GM12801 (cell line): Measurements from ENCODE around the gene PODNL1.

Experiments
- TF ChIP-seq, protein P1 (sequence below): IDR thresholded peaks from one replicate; pipeline ENCODE4 v1.5.1; 2011; ENCODE audit warnings: control low read depth; ENCODE audit not compliant: insufficient read length; ENCODE audit errors: extremely low read depth

PODNL1 gene

DNA sequence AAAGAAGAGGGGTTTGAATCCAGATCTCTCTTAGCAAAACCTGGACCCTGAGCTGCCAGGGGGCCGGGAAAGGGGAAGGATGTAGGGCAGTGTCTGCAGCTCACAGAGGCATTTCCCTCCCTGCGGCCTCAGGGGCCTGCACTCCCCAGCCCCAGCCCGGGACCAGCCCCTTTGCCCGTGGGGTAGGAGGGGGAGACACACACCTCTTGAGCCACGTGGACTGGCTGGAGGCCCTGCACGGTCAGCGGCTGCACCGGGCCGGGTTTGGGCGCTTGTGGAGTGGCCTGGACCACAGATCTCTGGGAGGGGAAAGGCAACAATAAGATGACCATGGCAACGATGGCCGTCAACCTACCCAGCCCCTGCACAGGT is 41.0 kb upstream of the PODNL1 start:
- TF ChIP-seq, protein P1, sequence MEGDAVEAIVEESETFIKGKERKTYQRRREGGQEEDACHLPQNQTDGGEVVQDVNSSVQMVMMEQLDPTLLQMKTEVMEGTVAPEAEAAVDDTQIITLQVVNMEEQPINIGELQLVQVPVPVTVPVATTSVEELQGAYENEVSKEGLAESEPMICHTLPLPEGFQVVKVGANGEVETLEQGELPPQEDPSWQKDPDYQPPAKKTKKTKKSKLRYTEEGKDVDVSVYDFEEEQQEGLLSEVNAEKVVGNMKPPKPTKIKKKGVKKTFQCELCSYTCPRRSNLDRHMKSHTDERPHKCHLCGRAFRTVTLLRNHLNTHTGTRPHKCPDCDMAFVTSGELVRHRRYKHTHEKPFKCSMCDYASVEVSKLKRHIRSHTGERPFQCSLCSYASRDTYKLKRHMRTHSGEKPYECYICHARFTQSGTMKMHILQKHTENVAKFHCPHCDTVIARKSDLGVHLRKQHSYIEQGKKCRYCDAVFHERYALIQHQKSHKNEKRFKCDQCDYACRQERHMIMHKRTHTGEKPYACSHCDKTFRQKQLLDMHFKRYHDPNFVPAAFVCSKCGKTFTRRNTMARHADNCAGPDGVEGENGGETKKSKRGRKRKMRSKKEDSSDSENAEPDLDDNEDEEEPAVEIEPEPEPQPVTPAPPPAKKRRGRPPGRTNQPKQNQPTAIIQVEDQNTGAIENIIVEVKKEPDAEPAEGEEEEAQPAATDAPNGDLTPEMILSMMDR = no peak

DNA sequence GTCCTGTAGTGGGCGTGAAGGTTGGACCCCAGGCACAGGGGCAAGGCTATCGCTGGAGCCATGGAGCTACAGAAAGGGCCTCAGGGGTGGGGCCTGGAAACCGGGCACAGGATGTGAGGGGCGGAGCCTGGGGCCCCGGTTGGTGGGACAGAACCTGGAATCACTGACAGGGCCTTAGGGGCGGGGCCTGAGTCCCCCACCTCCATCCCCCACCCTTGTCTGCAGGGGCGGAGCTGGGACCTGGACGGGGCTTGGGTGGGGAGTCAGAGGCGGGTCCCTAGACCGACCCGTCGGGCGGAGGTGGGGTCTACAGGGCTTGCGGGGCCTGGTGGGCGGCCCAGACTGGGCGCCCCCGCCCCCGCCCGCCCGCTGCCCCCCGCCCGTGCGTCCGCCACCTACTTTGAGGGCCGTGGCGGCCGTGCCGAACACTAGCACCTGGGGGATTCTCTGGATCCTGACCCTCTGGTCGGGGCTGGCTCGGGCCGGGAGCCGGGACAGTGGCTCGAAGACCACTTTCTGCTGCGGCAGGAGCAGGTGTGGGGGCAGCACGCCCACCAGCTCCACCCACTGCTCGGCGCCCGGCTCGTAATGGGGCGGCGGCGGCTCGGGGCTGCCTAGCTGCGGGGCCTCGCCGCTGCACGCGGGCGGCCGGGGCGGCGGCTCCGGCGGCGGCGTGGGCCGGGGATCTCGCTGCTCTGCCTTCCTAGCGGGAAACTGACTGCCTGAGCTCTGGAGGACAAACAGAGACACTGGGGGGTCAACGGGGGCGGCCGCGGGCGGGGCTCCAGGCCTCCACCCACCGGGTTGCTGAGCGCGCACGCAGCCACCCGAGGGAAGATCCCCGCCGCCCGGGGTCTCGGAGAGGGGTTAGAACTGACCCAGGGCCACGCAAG is 40.4 kb upstream of the PODNL1 start:
- TF ChIP-seq, protein P1 = no peak

DNA sequence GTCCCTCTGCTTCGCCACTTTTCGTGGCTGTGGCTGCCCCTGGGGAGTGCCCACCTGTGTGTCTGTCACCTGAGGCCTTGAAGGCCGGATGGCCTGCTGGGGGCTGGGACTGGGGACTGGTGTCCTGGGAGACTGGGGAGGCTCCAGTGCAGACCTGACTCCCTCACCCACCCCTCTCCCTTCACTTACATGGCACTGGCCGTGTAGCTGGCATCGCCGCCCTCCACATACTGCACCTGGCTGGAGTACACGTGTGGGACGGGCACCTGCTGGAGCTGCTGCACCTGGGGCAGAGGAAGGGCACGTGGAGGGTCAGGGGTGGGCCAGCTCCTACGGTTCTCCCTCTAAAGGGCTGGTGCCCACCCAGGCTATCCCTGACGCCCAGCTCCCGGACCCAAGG is 39.6 kb upstream of the PODNL1 start:
- TF ChIP-seq, protein P1 = no peak

DNA sequence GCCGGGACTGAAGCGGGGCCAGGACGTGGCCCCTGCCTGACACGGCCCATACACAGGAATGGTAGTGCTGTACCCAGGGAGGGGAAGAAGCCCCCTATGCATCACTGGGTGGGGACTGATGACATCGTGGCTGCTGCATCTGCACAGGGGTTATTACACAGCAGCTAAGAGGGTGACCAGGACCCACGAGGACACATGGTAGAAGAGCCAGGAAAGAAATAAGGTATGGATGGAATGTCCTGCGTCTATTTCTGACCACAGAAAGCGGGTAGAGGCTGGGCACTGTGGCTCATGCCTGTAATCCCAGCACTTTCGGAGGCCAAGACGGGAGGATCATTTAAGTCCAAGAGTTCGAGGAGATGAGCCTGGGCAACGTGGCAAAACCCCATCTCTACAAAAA is 38.2 kb upstream of the PODNL1 start:
- TF ChIP-seq, protein P1 = no peak

DNA sequence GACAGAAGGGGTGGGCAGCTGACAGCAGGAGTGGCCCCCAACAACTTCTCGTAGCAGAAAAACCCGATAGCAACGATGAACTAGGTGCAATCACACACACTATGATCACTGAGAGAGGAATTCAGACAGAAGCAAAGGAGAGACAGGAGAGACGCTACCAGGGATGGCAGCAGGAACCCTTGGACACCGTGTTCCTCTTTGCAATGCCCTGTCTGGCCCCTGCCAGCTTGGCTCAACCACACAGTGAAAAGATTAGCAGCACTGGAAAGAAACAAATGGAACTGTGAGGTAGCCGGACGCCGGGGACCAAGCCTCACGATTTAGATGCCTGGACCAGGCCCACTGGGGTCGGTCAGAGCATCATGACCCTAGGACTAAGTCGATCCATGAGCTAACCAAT is 37.7 kb upstream of the PODNL1 start:
- TF ChIP-seq, protein P1 = no peak

DNA sequence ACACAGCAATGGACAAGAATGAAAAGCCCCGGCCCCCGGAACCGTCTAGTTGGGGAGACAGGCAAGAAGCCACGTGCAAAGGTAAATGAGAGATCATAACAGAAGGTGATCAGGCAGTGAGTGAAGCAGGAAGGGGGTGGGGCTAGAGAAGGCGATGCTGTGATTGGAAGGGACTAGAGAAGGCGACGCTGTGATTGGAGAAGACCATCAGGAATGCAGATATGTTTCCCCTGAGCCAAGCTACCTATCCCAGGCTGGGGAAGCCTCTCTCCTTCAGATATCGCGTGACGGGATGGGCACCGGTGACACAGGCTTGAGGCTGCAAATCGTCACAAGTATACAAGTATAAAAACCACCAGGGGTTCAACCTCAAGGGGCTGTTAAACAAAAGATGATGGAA is 35.9 kb upstream of the PODNL1 start:
- TF ChIP-seq, protein P1 = no peak

DNA sequence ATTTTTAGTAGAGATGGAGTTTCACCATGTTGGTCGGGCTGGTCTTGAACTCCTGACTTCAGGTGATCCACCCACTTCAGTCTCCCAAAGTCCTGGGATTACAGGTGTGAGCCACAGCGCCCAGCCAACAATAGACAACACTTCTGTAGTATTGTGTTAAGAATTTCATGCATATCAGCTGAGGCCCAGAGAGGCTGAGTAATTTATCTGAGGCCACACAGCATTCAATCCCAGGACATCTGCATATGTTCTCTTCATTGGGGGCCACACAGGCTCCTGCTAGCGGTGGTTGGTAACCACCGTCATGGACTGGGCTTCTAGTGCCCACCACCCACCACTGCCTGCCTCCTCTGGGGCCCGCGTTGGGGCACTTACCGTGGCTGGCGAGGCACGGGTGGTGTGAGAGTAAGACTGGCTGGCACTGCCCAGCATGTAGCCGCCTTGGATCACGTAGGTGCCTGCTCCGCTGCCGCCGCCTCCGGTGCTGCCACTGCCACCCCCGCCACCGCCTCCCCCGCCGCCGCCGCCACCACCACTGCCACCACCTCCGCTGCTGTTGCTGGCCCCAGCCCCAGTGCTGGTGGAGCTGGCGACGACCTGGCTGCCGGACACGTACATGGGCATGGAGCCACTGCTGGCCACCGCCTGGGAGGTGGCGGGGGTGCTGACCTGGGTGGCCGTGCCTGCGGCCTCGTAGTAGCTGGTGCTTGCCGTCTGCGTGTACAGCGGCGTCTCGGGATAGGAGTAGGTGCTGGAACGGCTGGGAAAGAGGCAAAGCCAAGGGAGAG is 34.3 kb upstream of the PODNL1 start:
- TF ChIP-seq, protein P1 = no peak
